ENCODE data around the gene HCST.
"Not testable (repeated sequence)": the region's sequence is repeated elsewhere in the genome, so short reads cannot be mapped to it uniquely, and the experiment has no call there.

HCST gene

GRCh38 chr19:35907377-35907745 is 5.0 kb downstream of the HCST start:
- no peak for DNase-seq

DNA sequence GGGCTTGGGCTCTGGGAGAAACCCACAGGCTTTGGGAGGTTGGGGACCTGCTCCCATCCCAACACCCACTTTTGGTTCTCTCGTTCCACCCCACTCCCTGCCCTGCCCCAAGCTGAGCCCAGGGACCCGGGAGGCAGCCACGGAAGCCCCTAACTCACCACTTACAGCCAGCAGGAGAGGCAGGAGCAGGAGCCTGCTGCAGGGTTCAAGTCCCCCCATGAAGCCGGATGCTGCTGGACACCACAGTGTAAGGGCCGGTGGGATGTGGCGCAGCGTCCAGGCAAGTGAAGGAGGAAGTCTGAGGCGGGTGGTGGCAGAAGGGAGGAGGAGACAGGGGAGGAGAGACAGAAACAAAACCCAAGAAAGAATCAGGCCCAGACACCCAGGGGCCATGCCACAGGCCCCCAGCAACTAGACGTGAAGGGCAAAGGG is 5.7 kb downstream of the HCST start, which contains the start of gene TYROBP:
Gene TYROBP (minus strand): TSS at position 286 of the 432 bp plus-strand sequence. CDS start 67 bp downstream, at position 219.
- DNase-seq, result peak; percentile 3

DNA sequence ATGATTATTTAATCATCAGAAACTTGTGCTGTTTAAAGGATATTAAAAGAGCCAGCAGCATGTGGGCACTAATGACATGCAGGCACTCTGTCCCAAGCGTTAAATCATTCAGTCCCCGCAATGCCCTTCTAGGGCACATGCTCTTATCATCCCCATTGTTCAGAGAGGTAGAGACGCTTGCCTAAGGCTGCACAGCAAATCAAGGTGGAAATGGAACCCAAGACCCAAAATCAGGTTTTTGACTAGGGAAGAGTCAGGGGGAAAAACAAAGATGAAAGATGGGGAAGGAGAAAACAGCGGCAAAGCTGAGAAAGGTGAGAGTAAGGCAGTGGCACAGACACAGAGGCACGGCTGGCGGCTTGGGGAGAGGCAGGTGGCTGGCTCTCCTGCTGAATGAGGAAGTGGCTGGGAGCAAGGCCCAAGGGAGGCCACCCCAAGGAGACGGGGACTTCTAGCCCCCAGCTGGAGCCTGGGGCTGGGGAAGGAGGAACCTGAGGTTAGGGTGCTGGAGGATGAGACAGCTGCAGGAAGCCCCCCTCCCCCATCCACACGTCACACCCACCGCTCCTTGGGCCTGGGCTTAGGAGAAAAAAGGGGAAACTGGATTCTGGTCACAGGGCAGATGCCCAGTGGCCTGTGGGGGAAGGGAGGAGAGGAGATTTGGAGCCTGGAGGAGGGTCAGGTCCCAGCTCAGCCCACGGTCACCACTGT is 6.8 kb downstream of the HCST start:
- peak; percentile 53 for DNase-seq

DNA sequence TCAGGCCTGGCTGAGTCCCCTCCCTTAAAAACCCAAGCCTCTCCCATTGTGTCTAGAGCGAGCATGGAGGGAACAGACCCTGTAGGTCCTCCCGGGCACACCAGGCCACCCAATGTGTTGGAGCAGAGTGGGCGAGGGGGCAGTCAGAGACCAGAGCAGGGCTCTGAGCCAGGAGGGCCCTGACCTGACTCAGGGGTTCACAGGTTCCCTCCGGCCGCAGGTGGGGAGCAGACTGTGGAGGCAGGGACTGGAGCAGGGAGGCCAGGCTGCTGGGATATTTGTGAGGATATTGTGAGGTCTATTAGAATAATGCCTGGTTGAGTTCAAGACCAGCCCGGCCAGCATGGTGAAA is 7.3 kb downstream of the HCST start:
- no peak for DNase-seq

DNA sequence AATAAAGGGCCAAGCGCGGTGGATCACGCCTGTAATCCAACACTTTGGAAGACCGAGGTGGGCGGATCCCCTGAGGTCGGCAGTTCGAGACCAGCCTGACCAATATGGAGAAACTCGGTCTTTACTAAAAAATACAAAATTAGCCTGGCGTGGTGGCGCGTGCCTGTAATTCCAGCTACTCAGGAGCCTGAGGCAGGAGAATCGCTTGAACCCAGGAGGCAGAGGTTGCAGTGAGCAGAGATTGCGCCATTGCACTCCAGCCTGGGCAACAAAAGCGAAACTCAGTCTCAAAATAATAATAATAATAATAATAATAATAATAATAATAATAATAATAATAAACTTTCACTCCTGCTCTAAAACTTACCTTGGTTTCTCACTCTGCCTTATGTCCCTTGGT is 8.0 kb downstream of the HCST start:
- DNase-seq, result not testable (repeated sequence)

- DNase-seq, result no peak
These were observed 8.8 kb downstream of the HCST start for GRCh38 chr19:35911173-35911572.

- DNase-seq, result peak; percentile 4
These were observed 9.5 kb downstream of the HCST start for GRCh38 chr19:35911790-35912189.

- DNase-seq, result no peak
These were observed 11.3 kb downstream of the HCST start for GRCh38 chr19:35913589-35913988.

- no peak for DNase-seq
These were observed 13.1 kb downstream of the HCST start for GRCh38 chr19:35915443-35915842.

DNA sequence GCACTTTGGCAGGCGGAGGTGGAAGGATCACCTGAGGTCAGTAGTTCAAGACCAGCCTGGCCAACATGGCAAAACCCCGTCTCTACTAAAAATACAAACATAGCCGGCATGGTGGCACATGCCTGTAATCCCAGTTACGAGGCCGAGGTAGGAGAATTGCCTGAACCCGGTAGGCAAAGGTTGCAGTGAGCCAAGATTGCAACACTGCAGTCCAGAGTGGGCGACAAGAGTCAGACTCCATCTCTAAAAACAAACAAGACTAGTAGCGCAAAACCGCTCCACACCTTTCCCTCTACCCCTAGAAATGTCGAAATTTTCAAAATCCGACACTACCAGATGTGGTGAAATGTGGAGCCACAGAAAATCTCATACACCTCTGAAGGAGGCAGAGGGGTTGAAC is 17.0 kb downstream of the HCST start:
- DNase-seq, result no peak

DNA sequence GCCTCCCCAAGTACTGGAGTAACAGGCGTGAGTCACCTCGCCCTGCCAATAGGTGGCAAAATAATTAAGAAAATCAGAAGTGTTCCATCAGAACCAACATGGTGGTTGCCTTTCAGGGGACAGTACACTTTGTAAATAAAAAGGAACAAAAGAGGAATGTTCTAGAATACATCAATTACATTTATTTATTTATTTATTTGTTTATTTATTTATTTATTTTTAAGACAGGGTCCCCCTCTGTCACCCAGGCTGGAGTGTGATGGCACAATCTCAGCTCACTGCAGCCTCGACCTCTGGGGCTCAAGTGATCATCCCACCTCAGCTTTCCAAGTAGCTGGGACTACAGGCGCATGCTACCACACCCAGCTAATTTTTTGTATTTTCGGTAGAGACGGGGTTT is 18.7 kb downstream of the HCST start:
- DNase-seq, result no peak

DNA sequence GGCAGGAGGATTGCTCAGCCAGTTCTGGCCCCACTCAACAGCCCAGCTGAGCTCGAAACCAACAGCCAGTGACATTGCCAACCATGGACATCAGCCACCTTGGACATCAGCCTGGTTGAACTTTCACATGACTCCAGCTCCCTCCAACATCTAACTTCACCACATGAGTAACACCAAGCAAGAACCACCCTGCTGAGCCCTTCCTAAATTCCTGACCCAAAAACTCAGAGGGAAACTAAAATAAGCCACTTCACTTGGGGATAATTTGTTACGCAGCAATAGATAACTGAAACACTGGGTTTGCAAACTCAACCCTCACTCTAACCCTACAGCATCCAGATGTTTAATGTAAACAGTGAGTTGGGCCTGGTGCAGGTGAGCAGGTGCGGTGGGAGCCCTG is 23.2 kb downstream of the HCST start:
- no peak for DNase-seq

DNA sequence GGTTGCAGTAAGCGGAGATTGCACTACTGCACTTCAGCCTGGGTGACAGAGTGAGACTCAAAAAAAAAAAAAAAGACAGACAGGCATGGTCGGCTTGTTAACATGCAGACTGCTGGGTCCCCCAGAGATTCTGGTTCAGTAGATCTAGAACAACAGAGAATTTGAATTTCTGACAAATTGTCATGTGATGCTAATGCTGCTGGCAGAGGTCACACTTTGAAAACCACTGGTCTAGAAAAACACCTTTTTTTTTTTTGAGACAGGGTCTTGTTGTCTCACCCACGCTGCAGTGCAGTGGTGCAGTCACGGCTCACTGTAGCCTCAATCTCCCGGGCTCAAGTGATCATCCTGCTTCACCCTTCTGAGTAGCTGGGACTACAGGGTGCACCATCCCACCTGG is 26.2 kb downstream of the HCST start:
- DNase-seq, result no peak

- peak; percentile 74 for DNase-seq
These were observed 27.5 kb downstream of the HCST start for GRCh38 chr19:35929876-35930275.

GRCh38 chr19:35931161-35931873 is 29.0 kb downstream of the HCST start:
- DNase-seq, result peak; percentile 100

- no peak for DNase-seq
These were observed 29.5 kb downstream of the HCST start for GRCh38 chr19:35931874-35932202.

DNA sequence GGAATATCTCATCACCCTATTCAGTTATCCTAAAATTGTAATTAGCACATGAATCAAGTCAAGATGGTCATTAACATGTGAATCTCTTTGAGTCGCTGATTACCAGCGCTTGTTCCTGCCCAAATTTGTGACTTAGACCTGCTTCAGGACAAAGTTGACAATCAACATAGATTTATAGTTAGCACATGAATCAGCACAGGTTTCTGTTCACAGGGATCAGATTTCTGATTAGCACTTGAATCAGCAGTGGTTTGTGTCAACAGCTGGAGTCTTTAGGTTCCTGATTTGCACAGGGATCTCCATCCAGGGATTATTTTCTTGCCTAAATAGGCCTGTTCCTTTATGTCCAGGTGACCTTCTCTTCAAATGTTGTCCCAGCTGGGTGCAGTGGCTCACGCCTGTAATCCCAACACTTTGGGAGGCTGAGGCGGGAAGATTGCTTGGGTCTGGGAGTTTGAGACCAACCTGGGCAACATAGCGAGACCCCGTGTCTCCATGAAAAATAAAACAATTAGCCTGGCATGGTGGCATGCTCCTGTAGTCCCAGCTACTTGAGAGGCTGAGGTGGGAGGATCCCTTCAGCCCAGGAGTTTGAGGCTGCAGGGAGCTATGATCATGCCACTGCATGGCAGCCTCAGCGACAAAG is 30.1 kb downstream of the HCST start:
- DNase-seq, result no peak

DNA sequence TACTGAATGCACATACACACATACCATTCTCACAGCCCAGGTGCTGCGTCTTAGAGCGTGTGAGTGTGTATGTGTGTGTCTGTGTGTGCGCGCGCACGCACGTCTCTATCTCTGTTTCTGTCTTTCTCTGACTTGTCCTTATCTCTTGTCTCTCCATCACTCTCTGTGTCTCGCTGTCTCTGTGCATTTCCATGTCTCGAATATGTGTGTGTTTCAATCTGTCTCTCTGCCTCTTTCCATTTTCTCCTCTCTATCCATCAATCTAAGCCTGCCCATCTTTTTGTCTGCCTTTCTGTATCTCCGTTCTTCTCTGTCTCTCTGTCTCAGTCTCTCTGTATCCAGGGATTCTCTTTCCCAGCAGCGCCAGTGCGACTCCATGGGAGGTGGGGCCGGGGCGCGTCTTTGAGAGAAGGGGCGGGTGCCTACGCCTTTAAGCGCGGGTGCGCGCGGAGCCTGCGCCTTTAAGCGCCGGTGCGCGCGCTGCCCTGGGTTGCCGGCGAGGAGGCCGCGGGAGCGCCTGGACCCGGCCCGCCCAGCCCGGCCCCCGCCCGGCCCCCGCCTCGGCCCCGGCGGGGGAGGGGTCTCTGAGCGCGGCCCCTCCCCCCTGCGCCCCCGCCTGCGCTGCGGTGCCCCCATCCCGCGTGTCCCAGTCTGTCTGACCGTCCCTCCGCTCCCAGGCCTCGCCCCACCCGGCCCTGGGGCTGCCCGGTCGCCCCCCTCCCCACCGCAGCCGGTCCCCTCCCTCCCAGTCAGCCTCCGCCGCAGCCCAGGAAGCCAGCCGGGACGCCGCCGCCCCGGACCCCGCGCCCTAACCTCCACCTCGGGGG is 33.8 kb downstream of the HCST start, which contains the start of gene LRFN3:
Gene LRFN3 (plus strand): TSS at position 464 of the 827 bp plus-strand sequence. CDS start 3,052 bp downstream, outside the sequence.
- peak; percentile 54 for DNase-seq

GRCh38 chr19:35936738-35937268 is 34.5 kb downstream of the HCST start:
- no peak for DNase-seq

DNA sequence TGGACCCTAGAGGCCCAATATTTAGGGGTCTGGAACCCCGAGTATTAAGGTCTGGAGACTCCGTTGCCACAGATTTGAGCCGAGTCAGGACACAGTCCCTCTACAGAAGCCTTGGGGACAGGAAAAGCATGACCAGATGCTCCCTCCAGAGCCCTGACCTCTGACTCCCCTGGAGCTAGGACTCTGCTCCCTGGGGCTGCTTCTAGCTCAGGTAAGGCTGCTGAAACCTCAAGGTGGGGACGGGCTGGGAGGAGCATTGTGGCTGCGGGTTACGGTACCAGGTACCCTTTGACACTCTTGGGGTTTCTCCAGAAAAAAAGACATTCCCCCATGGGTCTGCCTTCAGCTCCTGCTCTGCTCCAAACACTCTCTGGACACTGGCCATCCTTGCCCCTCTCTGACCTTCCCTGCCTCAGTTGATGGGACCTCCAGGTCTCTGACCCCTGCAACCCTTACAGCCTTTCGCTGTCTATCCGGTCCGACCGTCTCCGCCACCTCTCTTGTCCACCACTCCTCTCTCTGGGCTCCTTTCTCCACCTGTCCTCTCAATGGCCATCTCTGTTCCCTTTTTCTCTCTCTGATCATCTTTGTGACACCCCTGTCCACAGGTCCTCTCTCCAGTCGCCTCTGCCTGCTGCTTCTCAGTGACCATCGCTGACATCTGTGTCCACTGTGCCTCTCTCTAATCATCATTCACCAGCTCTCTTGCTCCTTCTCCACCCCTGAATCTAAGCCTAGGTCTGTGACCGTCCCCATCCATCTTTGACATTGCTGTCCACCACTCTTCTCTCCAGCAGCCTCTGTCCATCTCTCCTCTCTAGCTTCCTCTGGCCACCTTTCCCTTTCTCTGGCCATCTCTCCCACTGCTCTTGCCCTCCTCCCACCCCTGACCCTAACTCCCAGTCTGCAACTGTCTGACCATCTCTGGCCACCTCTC is 35.3 kb downstream of the HCST start:
- no peak for DNase-seq

Data from CD4-positive, alpha-beta T cell treated with Interleukin-17A for 1 hour (primary cell).